Peyer's patch (tissue), 4 donors: ENCODE results near the gene GABRD. TPM values are rescaled to one million over a fixed set of nuclear protein-coding genes. Genes with fewer than 3 reads are reported as not detected.

ENCODE experiments used
- DNase-seq, 3 donors: peaks; one replicate each; pipeline ENCODE4 v3.0.0-alpha.2; 2017 to 2019
- H3K27ac ChIP-seq, 4 donors: fragments of 200-600 bp; sonication (generic); one replicate each; pipeline ENCODE4 v1.5.1; 2016 to 2019
- H3K27me3 ChIP-seq, 2 donors: fragments of 200-600 bp; sonication (generic); one replicate each; pipeline ENCODE4 v1.5.1; 2019
- H3K36me3 ChIP-seq, 3 donors: fragments of 200-600 bp; sonication (generic); one replicate each; pipeline ENCODE4 v1.5.1; 2016 to 2019
- H3K4me1 ChIP-seq, 4 donors: fragments of 200-600 bp; sonication (generic); one replicate each; pipeline ENCODE4 v1.5.1; 2016 to 2019
- H3K4me3 ChIP-seq, 4 donors: fragments of 200-600 bp; sonication (generic); 1 replicate in 3 of 4; 2 replicates in 1 of 4; pipeline ENCODE4 v1.5.1; 2016 to 2019; ENCODE audit warnings: mild to moderate bottlenecking in 1 of 4
- H3K9me3 ChIP-seq, 4 donors: fragments of 200-600 bp; sonication (generic); one replicate each; pipeline ENCODE4 v1.5.1; 2016 to 2019; ENCODE audit warnings: mild to moderate bottlenecking in 1 of 4
- POLR2A ChIP-seq, 2 donors: fragments of 450-650 bp; IDR thresholded peaks; one replicate each; pipeline ENCODE4 v1.5.1; 2017; ENCODE audit warnings: antibody characterized with exemption in 2 of 2, mild to moderate bottlenecking in 2 of 2, moderate library complexity in 2 of 2
- total RNA-seq, 4 donors: library from RNA; depleted of rRNA; stranded (reverse); fragments of >200 nt; gene quantifications; one replicate each; pipeline ENCODE4 v1.1.0, GENCODE V29; 2016
- TF ChIP-seq, protein P1 (sequence below), 6 experiments: fragments of 450-650 bp in 4 of 6; fragments of 200-600 bp in 2 of 6; sonication (generic) in 1 of 6; IDR thresholded peaks; one replicate each; pipeline ENCODE4 v1.5.1; 2017 to 2019; ENCODE audit warnings: antibody characterized with exemption in 6 of 6, mild to moderate bottlenecking in 3 of 6, moderate library complexity in 1 of 6

The GABRD gene
- total RNA-seq, 4 donors from 2014 or later, result not detected

DNA sequence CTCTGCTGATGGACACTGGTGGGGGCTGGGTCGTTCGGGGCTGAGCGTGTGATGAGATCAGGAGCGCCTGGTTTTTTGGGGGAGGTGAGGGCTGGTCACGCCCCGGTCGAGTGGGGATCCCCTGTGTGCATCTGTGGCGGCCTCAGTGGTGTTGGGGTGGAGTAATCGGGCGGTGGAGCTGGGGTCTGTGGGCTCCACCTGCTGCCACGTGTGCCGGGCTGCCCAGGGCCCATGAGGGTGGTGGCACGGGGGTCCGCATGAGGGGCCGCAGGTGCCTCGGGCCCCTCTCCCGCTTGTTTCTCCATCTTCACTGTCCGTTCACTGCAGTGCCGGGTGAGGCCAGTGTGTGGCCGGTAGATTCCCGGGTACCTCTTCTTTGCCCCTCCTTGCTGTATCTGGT, 48.2 kb downstream of the GABRD start:
- Histone ChIP-seq H3K4me3 (no peak overlapping the region), H3K36me3 (peaks cover 0 to 38% (median 0%) of the 10 kb centered on the region in 3 donors), H3K27me3 (no peaks in the 10 kb centered on the region), H3K4me1 (peaks cover 0 to 13% (median 0%) of the 10 kb centered on the region in 4 donors), H3K27ac (no peak overlapping the region), H3K9me3 (no peaks in the 10 kb centered on the region)
- TF ChIP-seq, protein P1, sequence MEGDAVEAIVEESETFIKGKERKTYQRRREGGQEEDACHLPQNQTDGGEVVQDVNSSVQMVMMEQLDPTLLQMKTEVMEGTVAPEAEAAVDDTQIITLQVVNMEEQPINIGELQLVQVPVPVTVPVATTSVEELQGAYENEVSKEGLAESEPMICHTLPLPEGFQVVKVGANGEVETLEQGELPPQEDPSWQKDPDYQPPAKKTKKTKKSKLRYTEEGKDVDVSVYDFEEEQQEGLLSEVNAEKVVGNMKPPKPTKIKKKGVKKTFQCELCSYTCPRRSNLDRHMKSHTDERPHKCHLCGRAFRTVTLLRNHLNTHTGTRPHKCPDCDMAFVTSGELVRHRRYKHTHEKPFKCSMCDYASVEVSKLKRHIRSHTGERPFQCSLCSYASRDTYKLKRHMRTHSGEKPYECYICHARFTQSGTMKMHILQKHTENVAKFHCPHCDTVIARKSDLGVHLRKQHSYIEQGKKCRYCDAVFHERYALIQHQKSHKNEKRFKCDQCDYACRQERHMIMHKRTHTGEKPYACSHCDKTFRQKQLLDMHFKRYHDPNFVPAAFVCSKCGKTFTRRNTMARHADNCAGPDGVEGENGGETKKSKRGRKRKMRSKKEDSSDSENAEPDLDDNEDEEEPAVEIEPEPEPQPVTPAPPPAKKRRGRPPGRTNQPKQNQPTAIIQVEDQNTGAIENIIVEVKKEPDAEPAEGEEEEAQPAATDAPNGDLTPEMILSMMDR (IDR thresholded peaks at IDR 0.05), result no peak
- TF ChIP-seq POLR2A (IDR thresholded peaks at IDR 0.05), result no peak
- DNase-seq, result no peak

DNA sequence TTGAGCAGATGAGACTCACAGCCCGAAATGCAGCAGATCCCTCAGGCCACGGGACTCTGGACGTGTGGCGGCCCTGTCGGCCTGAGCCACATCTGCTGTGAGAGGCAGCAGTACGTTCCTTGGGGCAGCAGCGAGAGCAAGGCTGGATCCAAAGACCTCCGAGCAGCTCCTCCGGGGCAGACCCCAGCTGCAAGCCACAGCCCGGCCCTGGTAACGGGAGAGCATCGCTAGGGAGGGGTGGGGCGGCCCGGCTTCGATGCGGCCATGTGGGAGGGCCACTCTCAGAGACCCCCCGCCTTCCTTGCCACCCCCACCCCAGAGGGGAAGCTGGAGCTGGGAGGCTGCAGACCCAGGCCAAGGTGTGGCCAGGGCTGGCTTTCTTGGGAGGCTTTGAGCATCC, 48.8 kb downstream of the GABRD start:
- no peak overlapping the region for H3K27ac ChIP-seq
- H3K4me1 ChIP-seq, result peaks cover 0 to 19% (median 1%) of the 10 kb centered on the region in 4 donors
- no peak overlapping the region for H3K4me3 ChIP-seq
- DNase-seq, result no peak
- TF ChIP-seq, protein P1 (IDR thresholded peaks at IDR 0.05), result no peak
- TF ChIP-seq POLR2A (IDR thresholded peaks at IDR 0.05), result no peak
- no peaks in the 10 kb centered on the region for H3K9me3 ChIP-seq
- no peaks in the 10 kb centered on the region for H3K27me3 ChIP-seq
- H3K36me3 ChIP-seq, result peaks cover 0 to 38% (median 0%) of the 10 kb centered on the region in 3 donors

DNA sequence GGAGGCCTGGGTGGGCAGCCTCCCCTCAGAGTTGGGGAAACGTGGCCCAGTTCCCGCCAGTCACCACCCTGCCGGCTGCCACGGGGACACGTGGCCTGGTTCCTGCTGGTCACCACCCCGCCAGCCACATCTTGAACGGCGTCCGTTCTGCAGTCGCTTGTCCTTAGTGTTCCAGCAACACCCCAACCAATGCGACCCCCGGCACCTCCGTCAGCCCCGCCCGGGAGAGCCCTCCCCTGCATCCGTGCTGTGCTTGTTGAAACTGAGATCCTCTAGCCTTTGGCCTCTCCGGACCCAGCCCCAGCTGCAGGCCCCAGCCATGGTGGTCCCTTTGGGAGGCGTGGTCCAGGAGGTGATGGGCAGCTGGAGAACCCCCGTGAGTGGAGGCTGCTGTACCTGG, 49.8 kb downstream of the GABRD start:
- Histone ChIP-seq H3K36me3 (peaks cover 0 to 35% (median 0%) of the 10 kb centered on the region in 3 donors), H3K27me3 (no peaks in the 10 kb centered on the region), H3K27ac (no peak overlapping the region), H3K4me3 (no peak overlapping the region), H3K9me3 (no peaks in the 10 kb centered on the region), H3K4me1 (peaks cover 0 to 23% (median 1%) of the 10 kb centered on the region in 4 donors)
- no peak for DNase-seq
- TF ChIP-seq POLR2A (IDR thresholded peaks at IDR 0.05), result no peak
- TF ChIP-seq, protein P1 (IDR thresholded peaks at IDR 0.05), result no peak

DNA sequence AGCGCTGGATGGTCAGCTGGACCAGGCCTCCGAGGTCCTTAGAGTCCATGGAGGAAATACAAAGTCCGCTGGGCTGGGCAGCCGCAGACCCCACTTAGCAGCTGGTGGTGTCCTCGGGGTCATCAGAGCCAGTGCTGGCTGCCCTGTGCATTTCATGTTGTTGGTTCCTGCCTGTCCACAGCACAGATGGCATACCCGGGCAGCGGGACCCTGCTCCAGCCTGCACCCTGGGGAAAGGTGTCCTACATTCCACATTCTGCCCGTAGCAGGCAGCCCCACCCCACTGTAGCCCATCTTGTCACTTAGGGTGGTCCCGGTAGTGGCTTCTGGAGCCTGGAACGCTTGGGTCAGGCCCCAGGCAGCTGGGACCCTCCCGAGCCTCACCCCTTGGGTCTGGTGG, 50.9 kb downstream of the GABRD start:
- Histone ChIP-seq H3K36me3 (peaks cover 0 to 31% (median 0%) of the 10 kb centered on the region in 3 donors), H3K4me1 (peaks cover 0 to 23% (median 1%) of the 10 kb centered on the region in 4 donors), H3K27me3 (no peaks in the 10 kb centered on the region), H3K9me3 (no peaks in the 10 kb centered on the region), H3K27ac (peak overlapping the region in 1 of 4 donors; percentile 84), H3K4me3 (no peak overlapping the region)
- no peak for DNase-seq
- TF ChIP-seq POLR2A (IDR thresholded peaks at IDR 0.05), result no peak
- TF ChIP-seq, protein P1 (IDR thresholded peaks at IDR 0.05), result no peak

- H3K27ac ChIP-seq, result peak overlapping the region in 3 of 4 donors; percentile 53 to 84 (median 82)
- H3K4me3 ChIP-seq, result no peak overlapping the region
- peaks cover 0 to 27% (median 0%) of the 10 kb centered on the region in 3 donors for H3K36me3 ChIP-seq
- peaks cover 0 to 23% (median 1%) of the 10 kb centered on the region in 4 donors for H3K4me1 ChIP-seq
- no peak for DNase-seq
- H3K27me3 ChIP-seq, result no peaks in the 10 kb centered on the region
- no peaks in the 10 kb centered on the region for H3K9me3 ChIP-seq
- TF ChIP-seq, protein P1 (IDR thresholded peaks at IDR 0.05), result no peak
Measured at GRCh38 chr1:2070800-2071530, 51.8 kb downstream of the GABRD start.
